NB4 (cell line): ENCODE measurements around the gene ZSCAN10.

Experiments used
- MYC ChIP-seq: IDR thresholded peaks from 2 replicates; pipeline ENCODE4 v1.6.1; 2011; ENCODE audit warnings: low read depth, low read length
- TF ChIP-seq, protein P1 (sequence below): IDR thresholded peaks from one replicate; pipeline ENCODE4 v1.5.1; 2012; ENCODE audit warnings: low read depth, low read length

DNA sequence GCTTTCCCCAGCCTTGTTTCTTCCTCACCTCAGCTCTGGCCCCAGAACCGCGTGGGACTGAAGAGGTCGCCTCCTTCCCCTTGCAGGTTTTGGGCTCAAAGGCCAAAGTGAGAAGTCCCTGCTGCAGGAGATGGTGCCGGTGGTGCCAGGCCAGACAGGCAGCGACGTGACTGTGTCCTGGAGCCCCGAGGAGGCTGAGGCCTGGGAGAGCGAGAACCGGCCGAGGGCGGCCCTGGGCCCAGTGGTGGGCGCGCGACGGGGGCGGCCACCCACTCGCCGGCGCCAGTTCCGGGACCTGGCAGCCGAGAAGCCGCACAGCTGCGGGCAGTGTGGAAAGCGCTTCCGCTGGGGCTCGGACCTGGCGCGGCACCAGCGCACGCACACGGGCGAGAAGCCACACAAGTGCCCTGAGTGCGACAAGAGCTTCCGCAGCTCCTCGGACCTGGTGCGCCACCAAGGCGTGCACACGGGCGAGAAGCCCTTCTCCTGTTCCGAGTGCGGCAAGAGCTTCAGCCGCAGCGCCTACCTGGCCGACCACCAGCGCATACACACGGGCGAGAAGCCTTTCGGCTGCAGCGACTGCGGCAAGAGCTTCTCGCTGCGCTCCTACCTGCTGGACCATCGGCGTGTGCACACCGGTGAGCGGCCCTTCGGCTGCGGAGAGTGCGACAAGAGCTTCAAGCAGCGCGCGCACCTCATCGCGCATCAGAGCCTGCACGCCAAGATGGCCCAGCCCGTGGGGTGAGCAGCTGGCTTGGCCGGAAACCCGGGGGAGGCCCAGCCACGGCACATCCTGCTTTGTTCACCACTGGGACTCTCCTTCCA lies 41.7 kb upstream of the ZSCAN10 start:
- TF ChIP-seq, protein P1, sequence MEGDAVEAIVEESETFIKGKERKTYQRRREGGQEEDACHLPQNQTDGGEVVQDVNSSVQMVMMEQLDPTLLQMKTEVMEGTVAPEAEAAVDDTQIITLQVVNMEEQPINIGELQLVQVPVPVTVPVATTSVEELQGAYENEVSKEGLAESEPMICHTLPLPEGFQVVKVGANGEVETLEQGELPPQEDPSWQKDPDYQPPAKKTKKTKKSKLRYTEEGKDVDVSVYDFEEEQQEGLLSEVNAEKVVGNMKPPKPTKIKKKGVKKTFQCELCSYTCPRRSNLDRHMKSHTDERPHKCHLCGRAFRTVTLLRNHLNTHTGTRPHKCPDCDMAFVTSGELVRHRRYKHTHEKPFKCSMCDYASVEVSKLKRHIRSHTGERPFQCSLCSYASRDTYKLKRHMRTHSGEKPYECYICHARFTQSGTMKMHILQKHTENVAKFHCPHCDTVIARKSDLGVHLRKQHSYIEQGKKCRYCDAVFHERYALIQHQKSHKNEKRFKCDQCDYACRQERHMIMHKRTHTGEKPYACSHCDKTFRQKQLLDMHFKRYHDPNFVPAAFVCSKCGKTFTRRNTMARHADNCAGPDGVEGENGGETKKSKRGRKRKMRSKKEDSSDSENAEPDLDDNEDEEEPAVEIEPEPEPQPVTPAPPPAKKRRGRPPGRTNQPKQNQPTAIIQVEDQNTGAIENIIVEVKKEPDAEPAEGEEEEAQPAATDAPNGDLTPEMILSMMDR = no peak
- TF ChIP-seq MYC = no peak
